Smooth muscle cell (in vitro differentiated cells): Measurements from ENCODE around the gene PDCD2L. TPM values are rescaled to one million over a fixed set of nuclear protein-coding genes. Genes with fewer than 3 reads are reported as not detected.

Experiments used
- DNase-seq: peaks from one replicate; lab custom pipeline; 2025; ENCODE audit not compliant: unreplicated experiment; lab: John Stamatoyannopoulos, UW
- H2AFZ ChIP-seq: fragments of 200-600 bp; sonication (generic); 2 replicates; pipeline ENCODE4 v1.6.0; 2016; ENCODE audit warnings: antibody characterized with exemption, low read depth, mild to moderate bottlenecking
- H3F3A ChIP-seq: fragments of 200-600 bp; sonication (generic); 2 replicates; pipeline ENCODE4 v1.6.0; 2017; ENCODE audit warnings: antibody characterized with exemption, low read depth
- H3K27ac ChIP-seq: fragments of 200-600 bp; sonication (generic); 2 replicates; pipeline ENCODE4 v1.5.1; 2016; ENCODE audit warnings: low read depth, mild to moderate bottlenecking
- H3K27me3 ChIP-seq: fragments of 200-600 bp; sonication (generic); 2 replicates; pipeline ENCODE4 v1.6.1; 2016; ENCODE audit warnings: low read depth, mild to moderate bottlenecking
- H3K36me3 ChIP-seq: fragments of 200-600 bp; sonication (generic); 2 replicates; pipeline ENCODE4 v1.5.1; 2016; ENCODE audit warnings: low read depth
- H3K4me1 ChIP-seq: fragments of 200-600 bp; sonication (generic); 2 replicates; pipeline ENCODE4 v1.5.1; 2016; ENCODE audit warnings: low read depth
- H3K4me2 ChIP-seq: fragments of 200-600 bp; sonication (generic); 2 replicates; pipeline ENCODE4 v1.6.0; 2016; ENCODE audit warnings: mild to moderate bottlenecking
- H3K4me3 ChIP-seq: fragments of 200-600 bp; sonication (generic); 2 replicates; pipeline ENCODE4 v1.5.1; 2016; ENCODE audit warnings: mild to moderate bottlenecking
- H3K79me2 ChIP-seq: fragments of 200-600 bp; sonication (generic); 2 replicates; pipeline ENCODE4 v1.6.0; 2016; ENCODE audit warnings: low read depth, mild to moderate bottlenecking
- H3K9ac ChIP-seq: fragments of 200-600 bp; sonication (generic); 2 replicates; pipeline ENCODE4 v1.6.0; 2016; ENCODE audit warnings: low read depth
- H3K9me3 ChIP-seq: fragments of 200-600 bp; sonication (generic); replicated peaks from 2 replicates; pipeline ENCODE4 v1.5.1; 2016; ENCODE audit warnings: low read depth
- H4K20me1 ChIP-seq: fragments of 200-600 bp; sonication (generic); 2 replicates; pipeline ENCODE4 v1.6.0; 2016; ENCODE audit warnings: low read depth
- CTCF ChIP-seq: fragments of 200-600 bp; sonication (generic); IDR thresholded peaks from 2 replicates; pipeline ENCODE4 v1.5.1; 2017; ENCODE audit warnings: borderline replicate concordance, mild to moderate bottlenecking, antibody characterized with exemption; ENCODE audit not compliant: insufficient read depth, poor library complexity, severe bottlenecking
- WGBS: methylation state at CpG from one replicate; pipeline ENCODE4 v1.1.7; 2016; ENCODE audit warnings: low lambda C conversion rate; 5-methylcytosine and 5-hydroxymethylcytosine counted together
- polyA plus RNA-seq: library from polyadenylated mRNA; unstranded; fragments of >200 nt; fragmentation: Nextera tagmentation; extraction: Ambion mirVana; gene quantifications from 2 replicates; pipeline ENCODE4 v1.2.1, GENCODE V29; 2016
- total RNA-seq: library from RNA; depleted of rRNA; stranded (reverse); fragments of >200 nt; gene quantifications from 2 replicates; pipeline ENCODE4 v1.2.3, GENCODE V29; 2014

The PDCD2L gene
- total and polyA plus RNA-seq, 2 experiments from 2014 or later = 4.4 to 6.0 TPM

- peak overlapping the region; percentile 99 for H3K4me3 ChIP-seq
- no peak for DNase-seq
- peaks cover 4% of the 10 kb centered on the region for H3K4me1 ChIP-seq
- H3F3A ChIP-seq = peaks cover 3% of the 10 kb centered on the region
- TF ChIP-seq CTCF = no peak
- H3K36me3 ChIP-seq = peaks cover 11% of the 10 kb centered on the region
- H3K9ac ChIP-seq = no peak overlapping the region
- H4K20me1 ChIP-seq = peaks cover 34% of the 10 kb centered on the region
- H2AFZ ChIP-seq = peak overlapping the region; percentile 79
- H3K4me2 ChIP-seq = peak overlapping the region; percentile 99
- H3K27ac ChIP-seq = no peak overlapping the region
- peaks cover 31% of the 10 kb centered on the region for H3K79me2 ChIP-seq
- no peaks in the 10 kb centered on the region for H3K9me3 ChIP-seq
- 81% methylated on average over 11 of the region's 11 CpGs for WGBS
- H3K27me3 ChIP-seq = no peaks in the 10 kb centered on the region
Observed at GRCh38 chr19:34364462-34364829, 39.8 kb upstream of the PDCD2L start.

GRCh38 chr19:34364830-34365462 is 39.3 kb upstream of the PDCD2L start, which contains the start of gene GPI:
TSS of gene GPI (plus strand) at chr19:34365196. CDS start at chr19:34365267, 71 bp downstream.
- H3F3A ChIP-seq = peaks cover 3% of the 10 kb centered on the region

GRCh38 chr19:34365463-34366401 is 38.5 kb upstream of the PDCD2L start:
- peak overlapping the region; percentile 99 for H3K4me2 ChIP-seq
- H3K79me2 ChIP-seq = peaks cover 34% of the 10 kb centered on the region
- H3K27me3 ChIP-seq = no peaks in the 10 kb centered on the region
- H3K36me3 ChIP-seq = peaks cover 11% of the 10 kb centered on the region
- H4K20me1 ChIP-seq = peaks cover 47% of the 10 kb centered on the region
- H3K4me3 ChIP-seq = peak overlapping the region; percentile 99
- peak overlapping the region; percentile 89 for H2AFZ ChIP-seq
- DNase-seq = no peak
- no peak for TF ChIP-seq CTCF
- H3K27ac ChIP-seq = no peak overlapping the region
- peak overlapping the region; percentile 75 for H3K9ac ChIP-seq
- H3F3A ChIP-seq = peaks cover 3% of the 10 kb centered on the region
- 17% methylated on average over 29 of the region's 45 CpGs for WGBS
- H3K9me3 ChIP-seq = no peaks in the 10 kb centered on the region
- H3K4me1 ChIP-seq = peaks cover 4% of the 10 kb centered on the region

More at GRCh38 chr19:34364830-34365462, 39.3 kb upstream of the PDCD2L start, which contains the start of gene GPI:
- Histone ChIP-seq H3K27ac (no peak within 1 kb of the TSS), H3K27me3 (no peaks in the 10 kb centered on the region), H3K9me3 (no peaks in the 10 kb centered on the region), H2AFZ (peak within 1 kb of the TSS; percentile 89), H3K4me1 (peaks cover 4% of the 10 kb centered on the region), H3K4me3 (peak within 1 kb of the TSS; percentile 99), H3K79me2 (peaks cover 34% of the 10 kb centered on the region), H4K20me1 (peaks cover 39% of the 10 kb centered on the region), H3K4me2 (peak within 1 kb of the TSS; percentile 99), H3K36me3 (peaks cover 11% of the 10 kb centered on the region), H3K9ac (peak within 1 kb of the TSS; percentile 75)
- WGBS = 4% methylated on average over 36 of the region's 67 CpGs
- DNase-seq = no peak
- TF ChIP-seq CTCF = no peak
